Measurements from ENCODE around the gene LRRC61.

DNA sequence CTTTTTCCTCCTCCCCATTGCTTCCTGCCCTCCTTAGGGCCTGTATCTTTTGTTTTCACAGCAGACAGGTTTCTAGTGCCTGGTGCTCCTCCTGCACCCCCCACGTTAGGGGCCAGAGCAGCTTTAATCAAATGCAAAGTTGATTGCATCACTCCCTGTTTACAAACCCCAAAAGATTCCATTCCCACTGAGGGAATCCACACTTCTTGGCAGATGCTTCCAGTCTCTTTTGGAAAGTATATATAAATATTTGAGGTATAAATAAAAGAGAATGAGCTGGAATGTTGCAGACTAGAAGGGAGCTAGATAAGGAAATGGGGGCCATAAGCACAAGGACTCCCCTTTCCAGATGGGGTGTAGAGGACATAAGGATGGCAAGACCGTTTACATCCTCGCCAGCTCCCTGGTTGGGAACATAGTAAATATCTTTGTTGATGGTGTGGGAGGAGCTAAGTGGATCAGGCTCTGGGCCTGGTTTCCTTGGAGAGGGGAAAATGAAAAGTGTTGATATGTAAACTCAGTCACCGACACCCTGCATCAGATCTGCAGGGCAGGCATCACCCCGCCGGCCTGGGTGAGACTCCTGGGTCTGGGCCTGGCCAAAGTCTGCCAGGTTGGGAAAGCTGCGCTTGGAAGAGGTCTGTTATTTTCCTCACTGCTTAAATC, 12.1 kb downstream of the LRRC61 start:
- TF ChIP-seq, protein P1, sequence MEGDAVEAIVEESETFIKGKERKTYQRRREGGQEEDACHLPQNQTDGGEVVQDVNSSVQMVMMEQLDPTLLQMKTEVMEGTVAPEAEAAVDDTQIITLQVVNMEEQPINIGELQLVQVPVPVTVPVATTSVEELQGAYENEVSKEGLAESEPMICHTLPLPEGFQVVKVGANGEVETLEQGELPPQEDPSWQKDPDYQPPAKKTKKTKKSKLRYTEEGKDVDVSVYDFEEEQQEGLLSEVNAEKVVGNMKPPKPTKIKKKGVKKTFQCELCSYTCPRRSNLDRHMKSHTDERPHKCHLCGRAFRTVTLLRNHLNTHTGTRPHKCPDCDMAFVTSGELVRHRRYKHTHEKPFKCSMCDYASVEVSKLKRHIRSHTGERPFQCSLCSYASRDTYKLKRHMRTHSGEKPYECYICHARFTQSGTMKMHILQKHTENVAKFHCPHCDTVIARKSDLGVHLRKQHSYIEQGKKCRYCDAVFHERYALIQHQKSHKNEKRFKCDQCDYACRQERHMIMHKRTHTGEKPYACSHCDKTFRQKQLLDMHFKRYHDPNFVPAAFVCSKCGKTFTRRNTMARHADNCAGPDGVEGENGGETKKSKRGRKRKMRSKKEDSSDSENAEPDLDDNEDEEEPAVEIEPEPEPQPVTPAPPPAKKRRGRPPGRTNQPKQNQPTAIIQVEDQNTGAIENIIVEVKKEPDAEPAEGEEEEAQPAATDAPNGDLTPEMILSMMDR (conservative IDR thresholded peaks at IDR 0.05; ENCODE audit: low read depth in 2 of 2) = no peak
- TF ChIP-seq EZH2phosphoT487 (IDR thresholded peaks at IDR 0.05; ENCODE audit: unreplicated experiment) (no peak), EZH2 (IDR thresholded peaks at IDR 0.05; ENCODE audit: low read depth, unreplicated experiment) (no peak), CREB1 (CRISPR knock-in tag; IDR thresholded peaks at IDR 0.05; ENCODE audit: low read depth) (peak; percentile 47; the same call in 1 of the 2 replicates), POLR2AphosphoS5 (IDR thresholded peaks at IDR 0.05; ENCODE audit: low read depth) (peak; percentile 58; the same call in 1 of the 2 replicates), ZNF331 (CRISPR knock-in tag; IDR thresholded peaks at IDR 0.05; ENCODE audit: low read depth) (no peak), JUNB (IDR thresholded peaks at IDR 0.05; ENCODE audit: unreplicated experiment) (no peak), STAT1 (IDR thresholded peaks at IDR 0.05; ENCODE audit: unreplicated experiment) (no peak), NANOG (IDR thresholded peaks at IDR 0.05; ENCODE audit: borderline replicate concordance) (peak; percentile 61; the same call in 1 of the 2 replicates)
